NT2/D1 (cell line): Measurements from ENCODE around the gene CASR.

Experiments used
- SUZ12 ChIP-seq: IDR thresholded peaks from 2 replicates; pipeline ENCODE4 v1.6.1; 2011; ENCODE audit not compliant: insufficient read length, insufficient read depth; ENCODE audit errors: extremely low read depth
- YY1 ChIP-seq: IDR thresholded peaks from 2 replicates; pipeline ENCODE4 v1.6.1; 2011; ENCODE audit not compliant: insufficient read length, insufficient read depth
- ZNF274 ChIP-seq: IDR thresholded peaks from 2 replicates; pipeline ENCODE4 v1.6.1; 2011; ENCODE audit warnings: mild to moderate bottlenecking, low read depth, low read length

- TF ChIP-seq YY1 (no peak), ZNF274 (no peak), SUZ12 (no peak)
These were observed 31.2 kb downstream of the CASR start for GRCh38 chr3:122214711-122215110.
